HTERT RPE-1 (cell line): Measurements from ENCODE around the gene RBAK.
"Not testable (repeated sequence)": the region's sequence is repeated elsewhere in the genome, so short reads cannot be mapped to it uniquely, and the experiment has no call there.

Experiments used
- in situ Hi-C: fragments of 300-500 bp; cut with MboI; formaldehyde crosslinking; loops from 4 replicates; pipeline ENCODE4 v1.14.3; 2020; ENCODE audit warnings: low sequenced_read_pairs

The RBAK gene

DNA sequence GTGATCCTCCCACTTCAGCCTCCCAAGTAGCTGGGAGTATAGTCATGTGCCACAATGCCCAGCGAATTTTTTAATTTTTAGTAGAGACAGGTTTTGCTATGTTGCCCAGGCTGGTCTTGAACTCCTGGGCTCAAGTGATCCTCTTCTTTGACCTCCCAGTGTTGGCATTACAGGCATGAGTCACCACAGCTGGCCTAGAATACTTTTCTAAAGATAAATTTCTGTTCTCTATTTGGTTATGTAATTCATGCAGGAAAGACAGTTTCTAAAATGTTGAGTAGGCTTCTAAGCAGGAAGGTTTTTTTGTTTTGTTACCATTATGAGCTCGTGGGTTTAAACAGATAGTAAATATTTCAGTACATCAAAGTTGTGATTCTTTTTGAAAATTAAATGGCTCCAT is 5.0 kb downstream of the RBAK start:
- in situ Hi-C loops, result no loop called here

DNA sequence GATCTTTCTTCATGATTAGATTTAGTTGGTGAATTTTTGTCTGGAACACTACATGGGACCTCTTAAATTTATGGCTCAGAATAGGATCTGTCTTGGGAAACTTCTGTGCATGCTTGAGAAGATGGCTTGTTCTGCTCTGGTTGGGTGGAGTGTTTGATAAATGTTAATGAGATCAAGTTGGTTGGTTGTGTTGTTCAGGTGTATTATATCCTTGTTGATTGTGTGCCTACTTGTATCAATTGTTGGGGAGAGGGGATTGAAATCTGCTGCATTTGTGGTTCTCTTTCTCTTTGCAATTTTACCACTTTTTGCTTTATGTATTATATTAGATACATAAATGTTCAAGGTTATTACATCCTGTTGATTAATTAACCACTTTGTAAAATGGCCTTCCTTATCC is 6.1 kb downstream of the RBAK start:
- in situ Hi-C loops, result not testable (repeated sequence)

DNA sequence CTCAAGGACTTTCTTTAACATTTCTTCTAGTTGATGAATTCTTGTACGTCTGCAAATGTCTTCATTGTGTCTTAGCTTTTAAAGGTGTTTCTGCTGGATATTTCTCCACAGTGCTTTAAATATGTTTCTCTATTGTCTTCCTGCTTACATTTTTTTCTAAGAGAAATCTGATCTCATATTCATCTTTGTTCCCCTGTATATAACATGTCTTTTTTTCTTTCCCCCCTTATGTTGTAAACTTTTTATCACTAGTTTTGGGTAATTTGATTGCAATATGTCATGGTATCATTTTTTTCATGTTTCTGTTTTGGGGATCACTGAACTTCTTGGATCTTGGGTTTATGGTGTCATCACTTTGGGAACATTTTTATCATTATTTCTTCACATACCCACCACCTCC is 7.5 kb downstream of the RBAK start:
- in situ Hi-C loops, result no loop called here

DNA sequence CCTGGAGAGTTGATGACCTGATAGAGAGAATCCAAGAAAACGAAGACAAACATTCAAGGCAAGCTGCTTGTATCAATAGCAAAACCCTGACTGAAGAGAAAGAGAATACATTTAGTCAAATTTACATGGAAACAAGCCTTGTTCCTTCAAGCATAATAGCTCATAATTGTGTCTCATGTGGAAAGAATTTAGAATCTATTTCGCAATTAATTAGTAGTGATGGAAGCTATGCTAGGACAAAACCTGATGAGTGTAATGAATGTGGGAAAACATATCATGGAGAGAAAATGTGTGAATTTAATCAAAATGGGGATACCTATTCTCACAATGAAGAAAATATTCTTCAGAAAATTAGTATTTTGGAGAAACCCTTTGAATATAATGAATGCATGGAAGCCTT is 18.0 kb downstream of the RBAK start:
- in situ Hi-C loops, result no loop called here

DNA sequence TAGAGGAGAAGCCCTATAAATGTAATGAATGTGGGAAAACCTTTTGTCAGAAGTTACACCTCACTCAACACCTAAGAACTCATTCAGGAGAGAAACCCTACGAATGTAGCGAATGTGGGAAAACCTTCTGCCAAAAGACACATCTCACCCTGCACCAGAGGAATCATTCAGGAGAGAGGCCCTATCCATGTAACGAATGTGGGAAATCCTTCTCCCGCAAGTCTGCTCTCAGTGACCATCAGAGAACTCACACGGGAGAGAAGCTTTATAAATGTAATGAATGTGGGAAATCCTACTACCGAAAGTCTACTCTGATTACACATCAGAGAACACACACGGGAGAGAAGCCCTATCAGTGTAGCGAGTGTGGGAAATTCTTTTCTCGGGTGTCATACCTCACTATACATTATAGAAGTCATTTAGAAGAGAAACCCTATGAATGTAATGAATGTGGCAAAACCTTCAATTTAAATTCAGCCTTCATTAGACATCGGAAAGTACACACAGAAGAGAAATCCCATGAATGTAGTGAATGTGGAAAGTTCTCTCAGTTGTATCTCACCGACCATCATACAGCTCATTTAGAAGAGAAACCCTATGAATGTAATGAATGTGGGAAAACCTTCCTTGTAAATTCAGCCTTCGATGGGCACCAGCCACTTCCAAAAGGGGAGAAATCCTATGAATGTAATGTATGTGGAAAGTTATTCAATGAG is 18.9 kb downstream of the RBAK start:
- in situ Hi-C loops, result no loop called here

DNA sequence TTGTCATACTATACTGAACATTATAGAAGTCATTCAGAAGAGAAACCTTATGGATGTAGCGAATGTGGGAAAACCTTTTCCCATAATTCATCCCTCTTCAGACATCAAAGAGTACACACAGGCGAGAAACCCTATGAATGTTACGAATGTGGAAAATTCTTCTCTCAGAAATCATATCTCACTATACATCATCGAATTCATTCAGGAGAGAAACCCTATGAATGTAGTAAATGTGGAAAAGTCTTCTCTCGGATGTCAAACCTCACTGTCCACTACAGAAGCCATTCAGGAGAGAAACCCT is 19.4 kb downstream of the RBAK start:
- in situ Hi-C loops, result no loop called here

DNA sequence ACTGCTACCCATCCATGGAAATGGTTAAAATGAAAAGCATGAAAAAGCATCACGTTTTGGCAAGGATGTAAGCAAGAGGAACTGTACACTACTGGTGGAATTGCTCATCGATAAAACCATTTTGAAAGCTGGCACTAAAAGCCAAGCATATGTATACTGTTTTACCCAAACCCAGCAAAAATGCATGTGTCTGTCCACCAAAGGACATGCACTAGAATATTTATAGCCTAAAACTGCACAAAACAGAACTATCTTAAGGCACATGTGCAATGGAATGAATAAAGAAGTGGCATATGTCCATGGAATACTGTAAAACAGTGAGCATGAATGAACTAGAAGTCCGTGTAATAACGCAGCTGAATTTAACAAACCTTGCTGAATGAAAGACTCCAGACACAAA is 22.9 kb downstream of the RBAK start:
- in situ Hi-C loops, result no loop called here

DNA sequence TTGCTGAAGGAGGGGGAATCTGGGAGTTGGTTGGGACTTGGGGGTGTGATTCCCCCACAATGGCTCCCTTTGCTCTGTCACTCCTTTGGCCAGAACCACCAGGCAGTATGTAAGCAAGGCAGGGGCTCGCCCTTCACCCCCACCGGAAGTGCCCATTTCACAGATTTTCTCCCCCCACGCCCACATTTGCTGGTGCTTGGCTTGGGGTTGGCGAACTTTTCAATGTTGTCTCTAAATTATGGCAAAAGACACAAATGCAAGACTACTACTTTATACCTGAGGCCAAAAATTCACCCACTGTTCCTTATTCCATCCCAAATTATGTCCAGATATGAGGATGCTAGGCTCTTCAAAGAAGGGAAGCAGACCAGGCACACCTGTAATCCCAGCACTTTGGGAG is 24.5 kb downstream of the RBAK start:
- in situ Hi-C loops, result no loop called here

DNA sequence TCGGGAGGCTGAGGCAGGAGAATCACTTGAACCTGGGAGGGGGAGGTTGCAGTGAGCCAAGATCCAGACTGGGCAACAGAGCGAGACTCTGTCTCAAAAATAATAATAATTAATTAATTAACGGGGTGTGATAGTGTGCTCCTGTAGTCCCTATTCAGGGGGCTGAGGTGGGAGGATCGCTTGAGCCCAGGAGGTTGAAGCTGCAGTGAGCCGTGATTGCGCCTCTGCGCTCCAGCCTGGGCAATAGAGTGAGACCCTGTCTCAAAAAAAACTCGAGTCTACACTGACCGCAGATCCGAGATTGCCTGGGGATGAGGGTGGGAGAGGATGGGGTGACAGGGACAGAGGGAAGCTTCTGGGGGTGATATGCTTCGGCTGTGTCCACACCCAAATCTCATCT is 29.5 kb downstream of the RBAK start:
- in situ Hi-C loops, result not testable (repeated sequence)

DNA sequence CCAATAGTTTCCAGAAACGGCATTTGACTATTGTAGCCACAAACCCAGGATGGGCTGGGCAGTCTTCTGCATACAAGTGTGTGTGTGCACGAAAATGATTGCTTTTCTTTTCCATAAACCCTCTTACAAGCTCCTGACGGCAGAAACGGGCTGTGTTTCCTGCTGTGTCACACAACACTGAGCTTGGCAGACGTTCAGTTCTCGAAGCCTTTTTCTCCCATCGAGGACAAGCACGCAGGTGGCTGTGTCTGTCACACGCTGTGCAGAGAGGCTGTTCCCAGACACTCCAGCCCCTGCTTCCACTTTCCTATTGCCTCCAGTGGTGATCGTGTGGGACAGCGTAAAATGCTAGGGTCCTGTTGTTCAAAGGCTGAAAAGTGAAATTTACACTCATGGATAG is 32.1 kb downstream of the RBAK start:
- in situ Hi-C loops, result no loop called here

DNA sequence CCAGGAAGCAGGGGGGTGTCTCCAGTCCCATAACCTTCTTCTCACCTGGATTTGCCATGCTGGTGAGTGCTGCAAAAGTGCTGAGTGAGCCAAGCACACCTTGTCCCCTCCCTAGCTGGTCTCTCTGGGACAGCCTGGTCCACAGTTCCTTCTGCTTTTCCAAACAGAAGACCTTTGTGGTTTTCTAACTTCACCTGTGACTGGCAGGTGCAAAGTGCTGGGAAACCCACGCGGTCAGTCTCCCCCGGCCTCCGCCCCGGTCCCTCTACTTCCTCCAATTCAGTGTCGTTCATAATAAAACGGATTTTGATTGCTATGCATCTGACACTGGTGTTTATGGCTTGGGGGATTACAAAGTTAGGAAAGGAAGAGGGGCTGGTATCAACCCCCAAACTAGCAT is 37.1 kb downstream of the RBAK start:
- in situ Hi-C loops, result no loop called here

DNA sequence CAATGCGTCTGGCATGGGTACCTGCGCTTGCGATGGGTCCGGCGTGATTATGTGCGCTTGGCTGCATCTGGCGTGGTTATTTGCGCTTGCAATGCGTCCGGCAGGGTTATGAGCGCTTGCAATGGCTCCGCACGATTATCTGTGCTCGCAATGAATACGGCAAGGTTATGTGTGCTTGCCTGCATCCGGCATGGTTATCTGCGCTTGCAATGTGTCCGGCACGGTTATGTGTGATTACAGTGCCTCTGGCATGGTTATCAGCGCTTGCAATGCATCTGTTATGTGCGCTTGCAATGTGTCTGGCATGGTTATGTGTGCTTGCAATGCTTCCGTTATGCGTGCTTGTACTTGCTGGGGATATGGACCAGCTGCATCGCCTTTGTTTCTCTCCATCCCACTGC is 37.7 kb downstream of the RBAK start:
- in situ Hi-C loops, result no loop called here

DNA sequence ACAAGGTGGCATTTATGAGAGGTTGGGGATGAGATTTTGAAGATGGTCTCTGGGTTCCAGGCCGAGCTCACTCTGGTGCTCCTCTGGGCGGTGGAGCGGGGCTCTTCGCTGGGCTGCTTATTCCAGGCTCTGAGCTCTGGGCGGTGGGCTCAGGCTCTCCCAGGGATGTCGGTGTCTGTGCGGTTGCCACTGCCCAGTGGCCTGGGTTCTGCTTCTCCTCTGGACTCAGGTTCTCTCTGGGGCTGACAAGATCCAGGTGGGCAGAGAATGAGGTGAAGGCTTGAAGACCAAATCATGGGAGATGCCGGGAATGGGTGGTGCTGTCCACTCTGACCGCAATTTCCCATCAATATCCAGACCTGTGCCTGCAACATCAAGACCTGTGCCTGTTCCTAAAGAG is 40.6 kb downstream of the RBAK start:
- in situ Hi-C loops, result no loop called here

DNA sequence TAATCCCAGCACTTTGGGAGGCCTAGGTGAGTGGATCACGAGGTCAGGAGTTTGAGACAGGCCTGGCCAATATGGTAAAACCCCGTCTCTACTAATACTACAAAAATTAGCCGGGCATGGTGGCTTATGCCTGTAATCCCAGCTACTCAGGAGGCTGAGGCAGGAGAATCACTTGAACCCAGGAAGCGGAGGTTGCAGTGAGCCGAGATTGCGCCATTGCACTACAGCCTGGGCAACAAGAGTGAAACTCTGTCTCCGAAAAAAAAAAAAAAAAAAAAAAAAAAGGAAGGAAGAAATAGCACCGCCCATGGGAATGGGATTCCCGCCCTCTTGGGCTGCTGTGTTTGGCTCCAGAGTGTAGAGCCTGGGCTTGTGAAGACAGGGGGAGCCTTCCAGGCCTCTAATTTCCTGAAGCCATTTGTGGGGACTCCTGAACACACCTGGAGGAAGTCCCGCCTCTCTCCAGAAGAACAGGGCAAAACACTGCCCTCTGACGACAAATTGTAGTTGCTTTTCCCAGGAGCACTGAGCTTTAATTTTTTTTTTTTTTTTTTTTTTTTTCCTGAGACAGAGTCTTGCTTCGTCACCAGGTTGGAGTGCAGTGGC is 42.7 kb downstream of the RBAK start:
- in situ Hi-C loops, result not testable (repeated sequence)

DNA sequence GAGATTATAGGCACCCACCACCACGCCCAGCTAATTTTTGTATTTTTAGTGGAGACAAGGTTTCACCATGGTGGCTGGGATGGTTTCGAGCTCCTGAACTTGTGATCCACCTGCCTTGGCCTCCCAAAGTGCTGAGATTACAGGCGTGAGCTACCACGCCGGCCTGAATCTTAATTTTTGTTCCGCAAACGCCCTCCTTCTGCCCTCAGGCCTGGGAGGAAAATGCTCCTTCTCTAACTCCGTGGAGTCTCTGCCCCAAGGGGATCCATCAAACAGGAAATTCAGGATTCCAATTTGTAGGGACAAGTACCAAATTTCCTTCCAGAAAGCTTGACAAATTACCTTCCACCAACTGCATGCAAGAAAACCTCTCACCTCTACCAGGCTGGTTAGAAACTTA is 43.2 kb downstream of the RBAK start:
- in situ Hi-C loops, result no loop called here

DNA sequence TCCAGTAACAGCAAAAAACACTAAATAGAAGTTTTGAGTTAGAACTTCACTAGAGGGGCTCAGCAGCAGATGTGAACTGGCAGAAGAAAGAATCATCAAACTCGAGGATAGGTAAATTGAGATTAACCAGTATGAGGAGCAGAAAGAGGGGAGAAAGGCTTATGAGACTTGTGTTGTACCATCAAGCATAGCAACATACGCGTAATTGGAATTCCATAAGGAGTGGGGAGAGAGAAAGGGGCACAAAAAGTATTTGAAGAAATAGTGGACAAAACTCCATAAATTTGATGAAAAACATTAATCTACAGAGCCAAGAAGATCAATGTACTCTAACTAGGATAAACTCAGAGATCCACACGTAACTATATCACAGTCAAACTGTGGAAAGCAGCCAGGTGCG is 48.3 kb downstream of the RBAK start:
- in situ Hi-C loops, result no loop called here

DNA sequence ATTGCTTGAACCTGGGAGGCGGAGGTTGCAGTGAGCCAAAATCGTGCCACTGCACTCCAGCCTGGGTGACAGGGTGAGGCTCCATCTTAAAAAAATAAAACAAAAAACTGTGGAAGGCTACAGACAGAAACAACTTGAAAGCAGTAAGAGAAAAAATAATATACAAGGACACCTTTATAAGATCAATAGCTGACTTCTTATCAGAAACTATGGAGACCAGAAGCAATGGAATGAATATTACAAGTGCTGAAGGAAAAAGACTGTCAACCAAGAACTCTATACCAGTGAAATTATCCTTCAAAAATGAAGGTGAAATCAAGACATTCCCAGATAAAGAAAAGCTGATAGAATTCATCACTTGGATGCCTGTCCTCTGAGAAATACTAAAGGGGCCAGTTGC is 49.0 kb downstream of the RBAK start:
- in situ Hi-C loops, result no loop called here

DNA sequence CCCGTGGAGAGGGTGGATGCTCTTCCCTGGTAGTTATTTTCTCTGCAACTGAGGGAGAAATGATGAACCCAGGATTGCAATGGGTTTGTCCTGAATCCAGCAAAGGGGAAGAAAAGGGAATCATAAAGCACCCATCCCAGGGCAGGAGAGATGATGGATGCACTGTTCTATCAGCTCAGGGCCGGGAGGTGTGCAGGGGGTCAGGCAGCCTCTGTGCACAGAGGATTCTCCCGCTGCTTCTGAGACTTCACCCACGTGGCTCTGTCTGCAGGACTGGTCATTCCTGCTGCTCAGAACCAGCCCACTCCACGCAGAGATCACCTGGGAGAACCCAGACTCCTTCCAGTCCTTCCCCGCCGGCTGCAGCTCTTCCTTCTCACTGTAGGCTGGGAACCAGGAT is 70.7 kb downstream of the RBAK start:
- in situ Hi-C loops, result no loop called here

DNA sequence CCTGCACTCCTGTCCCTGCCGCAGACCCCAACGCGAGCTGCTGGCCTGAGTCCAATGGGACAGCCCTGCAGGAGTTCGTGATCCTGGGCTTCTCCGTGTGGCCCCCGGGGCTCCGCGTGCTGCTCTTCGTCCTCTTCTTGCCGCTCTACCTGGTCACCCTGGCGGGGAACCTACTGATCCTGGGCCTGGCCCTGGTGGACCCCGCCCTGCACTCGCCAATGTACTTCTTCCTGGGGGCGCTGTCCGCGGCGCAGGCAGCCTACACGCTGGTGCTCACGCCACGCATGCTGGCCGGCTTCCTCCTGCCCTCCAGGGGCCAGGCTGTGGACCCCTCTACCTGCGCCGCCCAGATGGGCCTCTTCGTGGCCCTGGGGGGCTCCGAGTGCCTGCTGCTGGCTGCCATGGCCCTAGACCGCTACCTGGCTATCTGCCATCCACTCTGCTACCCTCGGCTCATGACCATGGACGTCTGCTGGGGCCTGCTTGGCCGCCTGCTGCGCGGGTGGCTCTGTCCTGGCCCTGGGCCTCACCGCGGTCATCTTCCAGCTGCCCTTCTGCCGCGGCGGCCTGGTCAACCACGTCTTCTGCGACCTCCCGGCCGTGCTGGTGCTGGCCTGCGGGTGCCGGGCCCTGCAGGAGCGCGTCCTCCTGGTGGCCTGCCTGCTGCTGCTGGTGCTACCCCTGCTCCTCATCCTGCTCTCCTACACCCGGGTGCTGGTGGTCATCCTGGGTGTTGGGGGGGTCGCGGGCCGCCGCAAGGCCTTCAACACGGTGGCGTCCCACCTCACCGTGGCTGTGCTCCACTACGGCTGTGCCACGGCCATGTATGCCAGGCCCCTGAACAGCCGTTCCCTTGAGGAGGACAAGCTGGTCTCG is 71.7 kb downstream of the RBAK start:
- in situ Hi-C loops, result no loop called here
